ENCODE measurements around the gene SMTNL2.

SMTNL2 gene

DNA sequence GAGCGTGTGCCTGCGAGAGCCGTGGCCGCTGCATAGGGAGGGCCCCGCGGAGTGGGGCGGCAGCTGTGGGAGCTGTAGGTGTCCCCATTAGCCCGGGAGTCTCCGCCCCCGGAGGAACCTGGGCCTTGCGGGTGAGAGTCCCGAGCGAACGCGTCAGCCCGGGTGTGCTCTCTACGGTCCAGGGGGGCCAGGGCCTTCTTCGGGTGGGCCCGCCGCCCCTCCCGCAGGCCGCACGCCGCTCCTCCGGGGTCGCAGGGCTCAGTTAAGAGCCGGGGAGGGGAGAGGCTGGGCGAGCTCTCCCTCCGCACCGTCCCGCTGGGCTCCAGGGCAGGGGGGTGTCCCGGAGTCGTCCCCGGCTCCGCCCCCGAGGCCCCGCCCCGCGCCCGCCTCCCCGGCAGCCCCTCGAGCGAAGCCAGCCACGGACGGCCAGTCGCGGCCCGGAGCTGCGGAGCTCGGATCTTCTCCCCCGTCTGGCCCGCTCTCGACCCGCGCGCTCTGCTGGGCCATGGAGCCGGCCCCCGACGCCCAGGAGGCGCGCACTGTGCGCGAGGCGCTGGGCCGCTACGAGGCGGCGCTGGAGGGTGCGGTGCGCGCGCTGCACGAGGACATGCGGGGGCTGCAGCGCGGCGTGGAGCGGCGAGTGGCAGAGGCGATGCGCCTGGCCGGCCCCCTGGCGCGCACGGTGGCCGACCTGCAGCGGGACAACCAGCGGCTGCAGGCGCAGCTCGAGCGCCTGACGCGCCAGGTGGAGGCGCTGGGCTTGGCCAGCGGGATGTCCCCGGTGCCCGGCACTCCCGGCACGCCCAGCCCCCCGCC is at the start of gene SMTNL2:
Gene SMTNL2, plus strand, starts transcription at position 429 of the 816 bp plus-strand sequence. Its CDS starts 77 bp downstream, at position 506.
- DNase-seq (ENCODE audit: low read depth in 2 of 2) = no peak

DNA sequence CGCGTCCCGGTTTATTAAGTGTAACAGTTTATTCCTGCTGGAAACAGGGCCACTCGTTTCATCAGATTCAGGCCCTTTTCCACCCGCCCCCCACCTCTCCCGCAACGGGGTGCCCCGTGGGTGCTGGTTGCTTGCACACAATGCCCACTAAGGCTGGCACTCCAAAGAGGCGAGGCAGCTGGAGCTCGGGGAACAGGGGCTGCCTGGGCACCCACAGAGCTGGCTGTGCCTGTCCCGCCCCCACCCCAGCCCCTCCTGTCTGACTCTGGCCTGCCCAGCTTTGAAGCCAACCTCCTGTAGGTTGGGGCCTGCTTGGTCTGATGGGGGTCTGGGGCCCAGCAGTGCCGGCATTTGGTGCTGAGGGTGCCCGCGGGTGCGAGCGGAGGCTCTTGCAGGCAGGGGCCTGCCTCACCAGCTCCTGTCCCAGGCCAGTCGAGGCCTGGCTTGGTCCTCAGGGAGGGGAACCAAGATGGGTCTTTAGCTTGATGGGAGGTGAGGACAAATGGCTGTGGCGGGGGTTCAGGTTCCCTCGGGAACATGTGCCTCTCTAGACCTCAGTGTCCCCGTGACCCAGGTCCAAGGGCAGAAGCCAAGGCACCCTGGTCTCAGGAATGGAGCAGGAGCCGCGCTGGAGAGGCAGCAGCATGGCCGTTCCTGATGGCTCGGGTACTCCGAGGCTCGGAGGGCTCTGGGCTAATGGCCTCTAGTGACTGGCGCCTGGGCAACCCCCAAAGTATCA is 49.2 kb upstream of the SMTNL2 start:
- DNase-seq (ENCODE audit: low read depth in 2 of 2) = no peak

DNA sequence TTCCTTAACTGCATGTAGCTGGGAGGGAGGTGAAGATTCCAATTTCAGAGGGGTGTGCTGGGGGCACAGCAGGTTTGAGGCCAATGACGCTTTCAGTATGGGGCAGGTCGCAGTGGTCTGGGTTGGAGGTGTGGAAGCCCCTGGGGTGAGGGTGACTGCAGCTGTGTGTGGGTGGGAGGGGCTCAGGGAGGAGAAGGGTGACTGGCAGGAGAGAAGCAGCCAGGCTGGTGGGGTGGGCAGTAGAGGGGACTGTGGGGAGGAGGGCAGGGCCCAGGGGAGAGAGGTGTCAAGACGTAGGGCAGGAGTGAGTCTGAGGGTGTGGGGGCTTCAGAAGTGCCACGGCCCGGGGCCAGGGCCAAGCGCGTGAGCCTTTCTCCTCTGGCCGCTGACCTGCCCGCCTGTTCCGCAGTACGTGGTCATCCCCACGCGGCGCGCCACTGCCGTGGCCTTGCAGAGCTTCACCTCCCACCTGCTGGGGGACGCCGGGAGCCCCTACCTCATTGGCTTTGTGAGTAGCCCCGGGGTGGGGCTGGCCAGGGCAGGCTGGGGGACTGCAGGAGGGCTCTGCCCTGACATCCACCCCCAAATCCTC is 48.6 kb upstream of the SMTNL2 start:
- no peak for DNase-seq (ENCODE audit: low read depth in 2 of 2)

DNA sequence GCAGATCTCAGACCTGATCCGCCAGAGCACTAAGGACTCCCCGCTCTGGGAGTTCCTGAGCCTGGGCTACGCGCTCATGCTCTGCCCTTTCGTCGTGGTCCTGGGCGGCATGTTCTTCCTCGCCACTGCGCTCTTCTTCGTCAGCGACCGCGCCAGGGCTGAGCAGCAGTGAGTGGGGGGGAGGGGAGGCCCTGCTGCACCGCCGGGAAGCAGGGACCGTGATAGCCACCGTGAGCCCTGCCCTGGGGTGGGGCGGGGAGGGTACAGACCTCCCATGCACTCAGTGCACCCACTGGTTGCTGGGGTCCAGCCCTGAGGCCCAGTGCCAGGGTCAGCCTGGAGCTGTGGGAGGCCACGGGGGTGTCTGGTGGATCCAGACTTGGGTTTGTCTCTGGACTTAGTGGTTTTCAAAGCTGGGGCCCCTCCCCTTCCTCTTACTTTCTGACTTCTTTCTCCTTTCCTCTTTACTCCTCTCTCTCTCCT is 48.0 kb upstream of the SMTNL2 start:
- DNase-seq (ENCODE audit: low read depth in 2 of 2) = no peak

DNA sequence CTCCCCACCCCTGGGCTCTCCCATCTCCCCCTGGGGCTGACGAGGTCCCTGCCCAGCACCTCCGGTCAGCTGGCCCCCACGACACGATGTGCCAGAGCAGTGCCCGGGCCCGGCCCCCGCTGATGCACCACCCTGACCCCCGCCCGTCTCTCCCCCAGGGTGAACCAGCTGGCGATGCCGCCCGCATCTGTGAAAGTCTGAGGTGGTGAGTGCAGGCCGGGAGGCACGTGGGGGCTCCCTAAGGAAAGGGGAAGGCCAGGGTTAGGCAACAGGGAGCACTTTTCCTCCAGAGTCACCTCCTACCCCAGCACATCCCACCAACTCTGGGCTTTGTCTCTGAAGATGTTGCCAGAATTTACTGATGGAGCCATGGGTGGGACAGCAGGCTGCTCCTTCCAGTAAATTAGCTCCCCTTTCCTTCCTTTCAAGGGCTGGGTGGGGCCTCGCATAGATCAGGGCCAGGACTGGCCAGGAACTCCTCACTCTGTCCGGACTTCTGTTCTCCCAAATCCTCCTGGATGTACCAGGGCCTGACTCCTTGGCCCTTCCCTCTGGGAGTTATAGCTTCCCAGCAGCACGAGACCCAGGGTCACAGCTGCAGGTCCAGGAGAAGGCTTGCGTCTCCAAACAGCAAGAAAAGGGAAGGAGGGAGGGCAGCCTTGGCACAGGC is 47.5 kb upstream of the SMTNL2 start:
- DNase-seq (ENCODE audit: low read depth in 2 of 2) = no peak

DNA sequence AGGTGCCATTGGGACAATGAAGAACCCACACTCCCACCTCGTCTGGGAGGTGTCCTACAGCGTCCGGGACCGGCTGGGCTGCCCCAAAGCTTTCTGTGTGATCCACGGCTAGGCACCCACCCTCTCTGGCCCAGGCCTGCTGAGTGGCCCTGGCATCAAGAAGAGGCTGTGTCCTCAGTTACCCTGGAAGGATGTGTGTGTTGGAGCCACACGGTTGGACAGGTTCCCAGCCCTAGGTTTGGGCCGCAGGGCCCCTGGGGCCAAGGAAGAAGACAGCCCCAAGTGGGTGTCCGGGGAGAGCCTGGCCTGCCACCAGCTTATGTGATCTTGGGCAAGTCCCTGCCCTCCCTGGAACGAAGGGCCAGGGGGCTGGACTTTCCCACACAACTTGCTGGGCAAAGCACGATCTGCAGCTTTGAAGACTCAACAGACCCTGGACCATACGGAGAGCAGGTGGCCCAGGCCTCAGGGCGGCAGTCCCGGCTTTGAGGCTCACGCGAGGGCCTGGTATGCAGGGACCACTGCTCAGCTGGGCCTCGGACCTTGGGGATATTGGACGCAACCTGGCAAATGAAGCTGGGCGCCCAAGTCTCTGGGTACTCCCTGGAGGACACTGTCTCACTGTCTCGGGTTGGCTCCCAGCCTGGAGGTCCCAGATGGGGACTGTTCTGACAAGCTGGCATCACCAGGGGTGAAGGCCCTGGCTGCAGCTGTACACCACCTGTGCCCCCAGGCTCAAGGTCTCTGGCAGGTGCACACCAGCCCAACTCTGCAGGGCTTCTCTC is 46.7 kb upstream of the SMTNL2 start:
- no peak for DNase-seq (ENCODE audit: low read depth in 2 of 2)

DNA sequence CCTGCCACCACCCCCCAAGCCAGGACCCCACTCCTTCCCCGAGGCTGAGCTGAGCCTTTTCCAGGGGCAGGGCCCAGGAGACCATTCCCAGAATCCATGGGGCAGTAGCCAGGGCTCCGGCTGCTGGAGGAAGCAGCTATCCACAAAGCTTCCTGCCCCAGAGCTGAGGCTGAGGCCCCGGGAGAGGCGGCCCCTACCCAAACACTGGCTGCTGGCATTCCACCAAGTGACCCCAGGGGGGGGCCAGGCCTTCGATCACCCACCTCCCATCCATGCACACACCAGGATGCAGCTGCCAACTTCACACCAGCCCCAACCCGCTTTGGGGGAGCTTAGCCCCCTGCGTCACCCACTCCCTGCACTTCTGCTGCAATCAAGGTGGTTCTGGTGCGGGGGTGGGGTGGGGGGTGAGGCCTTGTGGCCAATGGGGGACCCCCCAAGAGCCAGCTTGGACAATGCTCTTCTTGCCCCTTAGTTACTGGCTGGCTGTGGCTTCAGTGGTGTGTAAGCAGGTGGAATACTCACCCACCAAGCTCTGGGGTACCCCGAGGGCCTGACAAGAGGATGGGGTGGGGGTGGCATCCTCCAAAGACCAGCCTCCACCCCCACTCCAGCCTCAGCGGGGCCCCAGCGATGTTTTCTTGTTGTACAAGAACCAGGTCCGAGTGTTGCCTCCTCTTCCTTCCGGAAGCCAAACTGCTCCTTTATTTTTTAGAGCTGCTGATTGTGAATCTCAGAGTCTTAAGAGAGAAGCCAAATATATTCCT is 45.9 kb upstream of the SMTNL2 start:
- DNase-seq (ENCODE audit: low read depth in 2 of 2) = no peak

DNA sequence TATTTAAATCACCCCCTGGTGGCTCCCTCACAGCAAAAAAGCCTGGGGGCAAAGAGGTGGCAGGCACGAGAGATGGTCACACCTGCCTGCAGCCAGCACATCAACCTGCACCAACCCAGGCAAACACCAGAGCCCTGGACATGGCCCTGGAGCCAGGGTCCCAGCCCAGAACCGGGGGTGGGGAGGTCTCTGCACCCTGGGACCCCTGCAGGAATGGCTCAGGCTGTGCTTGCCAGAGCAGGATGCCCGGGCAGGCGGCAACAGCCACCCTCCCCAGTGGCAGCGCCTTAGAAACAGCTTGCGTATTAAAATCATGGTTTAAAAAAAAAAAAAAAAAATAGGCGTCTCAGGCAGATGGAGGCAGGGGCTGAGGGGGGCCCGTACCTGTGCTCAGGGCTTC is 45.3 kb upstream of the SMTNL2 start:
- no peak for DNase-seq (ENCODE audit: low read depth in 2 of 2)

DNA sequence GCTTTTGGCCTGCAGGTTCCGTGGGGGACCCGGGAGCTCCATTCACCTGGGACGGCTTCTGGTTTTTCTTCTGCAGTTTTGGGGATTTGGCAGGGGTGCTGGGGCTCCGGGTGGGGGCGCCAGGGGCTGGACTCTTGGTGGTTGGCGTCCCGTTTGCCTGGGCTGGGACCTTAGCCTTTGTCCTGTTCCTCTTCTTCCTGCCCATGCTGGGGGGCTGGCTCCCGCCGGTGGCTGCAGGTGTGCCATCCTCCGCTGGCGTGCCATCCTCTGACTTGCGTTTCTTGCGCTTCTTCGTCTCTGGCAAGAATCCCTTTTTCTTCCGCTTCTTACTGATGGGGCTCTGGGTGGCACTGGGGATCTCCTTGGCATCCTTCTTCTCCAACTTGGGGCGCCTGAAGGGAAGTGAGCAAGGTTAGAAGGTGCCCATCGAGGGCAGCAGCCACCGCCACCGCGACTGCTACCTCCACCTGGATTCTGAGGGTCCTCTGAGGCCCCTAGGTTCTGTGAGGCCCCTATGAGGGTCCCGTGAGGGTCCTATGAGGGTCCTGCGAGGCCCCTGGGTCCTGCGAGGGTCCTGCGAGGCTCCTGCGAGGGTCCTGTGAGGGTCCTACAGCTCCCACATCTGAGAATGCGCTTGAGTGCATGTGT is 44.6 kb upstream of the SMTNL2 start:
- no peak for DNase-seq (ENCODE audit: low read depth in 2 of 2)

DNA sequence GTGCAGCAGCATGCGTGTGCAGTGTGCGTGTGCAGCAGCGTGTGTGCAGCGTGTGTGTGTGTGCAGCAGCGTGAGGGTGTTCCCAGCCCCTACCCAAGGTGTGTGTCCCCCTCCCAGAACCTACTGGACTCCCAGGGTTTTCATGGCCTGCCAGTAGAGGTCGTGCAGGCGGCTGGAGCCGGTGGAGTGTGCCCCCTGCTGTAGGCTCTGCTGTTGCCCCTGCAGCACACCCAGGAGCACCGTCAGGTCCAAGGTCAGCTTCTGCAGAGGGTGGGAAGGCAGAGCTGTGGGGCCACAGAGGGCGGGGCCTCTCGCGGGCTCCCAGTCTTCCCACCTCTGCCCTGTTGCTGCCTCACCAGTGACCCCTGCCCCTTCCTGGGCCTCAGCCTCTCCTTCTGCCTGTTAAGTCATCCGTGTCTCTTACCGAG is 44.1 kb upstream of the SMTNL2 start:
- no peak for DNase-seq (ENCODE audit: low read depth in 2 of 2)

DNA sequence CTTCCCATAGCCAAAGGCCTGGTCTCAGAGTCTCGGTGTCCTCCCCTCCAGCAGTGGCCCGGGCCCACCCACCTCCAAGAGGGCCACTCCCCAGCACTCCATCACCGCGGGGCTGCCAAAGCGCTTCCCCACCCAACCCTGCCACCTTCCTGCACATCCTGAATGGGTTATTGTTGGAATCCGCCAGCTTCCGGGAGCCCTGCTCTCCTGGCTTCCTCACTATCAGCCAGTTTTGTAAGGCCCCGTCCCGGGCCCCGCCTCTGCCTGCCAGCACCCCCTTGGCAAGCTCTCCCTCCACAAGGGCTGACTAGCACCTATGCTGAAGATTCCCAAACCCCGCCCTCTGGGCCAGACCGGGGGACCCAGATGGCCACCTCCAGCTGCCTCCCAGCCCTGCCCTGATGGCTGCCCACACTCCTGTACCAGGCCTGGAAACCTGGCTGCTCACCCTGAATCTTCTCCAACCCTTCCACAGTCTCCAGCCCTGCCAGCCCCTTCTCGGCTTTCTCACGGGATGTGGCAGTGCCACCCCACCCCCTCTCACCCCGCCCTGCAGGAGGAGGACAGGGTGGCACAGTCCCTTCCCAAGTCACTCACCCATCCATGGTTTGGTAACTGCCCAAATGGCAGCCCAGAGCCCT is 43.5 kb upstream of the SMTNL2 start:
- no peak for DNase-seq (ENCODE audit: low read depth in 2 of 2)

DNA sequence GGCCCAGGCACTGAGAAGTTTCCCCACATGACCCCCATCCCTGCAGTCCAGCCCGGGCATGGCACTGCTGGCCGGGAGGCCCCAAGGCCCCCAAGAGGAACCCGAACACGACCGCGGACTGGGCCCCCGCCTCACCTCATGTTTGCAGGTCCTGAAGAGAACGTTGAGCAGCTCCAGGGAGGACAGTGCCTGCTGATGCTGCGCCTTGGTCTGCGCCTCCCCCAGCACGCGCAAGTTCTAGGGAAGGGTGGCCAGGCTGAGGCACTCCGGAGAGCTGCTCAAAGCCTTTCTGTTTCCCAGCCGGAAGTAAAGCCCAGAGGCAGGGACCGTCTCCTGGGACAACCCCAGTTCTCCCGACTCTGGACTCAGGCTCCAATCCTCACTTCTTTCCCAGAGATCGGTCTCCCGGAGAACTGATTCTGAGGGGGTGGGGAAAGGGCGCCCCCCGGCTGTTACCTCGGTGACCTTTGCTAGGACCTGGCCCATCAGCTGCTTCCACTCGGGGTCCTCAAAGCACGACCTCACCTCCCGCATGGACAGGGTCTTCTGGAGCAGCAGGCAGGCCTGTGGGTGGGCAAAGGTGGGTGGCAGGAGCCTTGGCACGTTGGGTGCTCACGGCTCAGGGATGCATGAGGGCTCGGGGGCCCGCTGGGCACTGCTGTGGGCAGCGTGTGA is 42.9 kb upstream of the SMTNL2 start:
- no peak for DNase-seq (ENCODE audit: low read depth in 2 of 2)

DNA sequence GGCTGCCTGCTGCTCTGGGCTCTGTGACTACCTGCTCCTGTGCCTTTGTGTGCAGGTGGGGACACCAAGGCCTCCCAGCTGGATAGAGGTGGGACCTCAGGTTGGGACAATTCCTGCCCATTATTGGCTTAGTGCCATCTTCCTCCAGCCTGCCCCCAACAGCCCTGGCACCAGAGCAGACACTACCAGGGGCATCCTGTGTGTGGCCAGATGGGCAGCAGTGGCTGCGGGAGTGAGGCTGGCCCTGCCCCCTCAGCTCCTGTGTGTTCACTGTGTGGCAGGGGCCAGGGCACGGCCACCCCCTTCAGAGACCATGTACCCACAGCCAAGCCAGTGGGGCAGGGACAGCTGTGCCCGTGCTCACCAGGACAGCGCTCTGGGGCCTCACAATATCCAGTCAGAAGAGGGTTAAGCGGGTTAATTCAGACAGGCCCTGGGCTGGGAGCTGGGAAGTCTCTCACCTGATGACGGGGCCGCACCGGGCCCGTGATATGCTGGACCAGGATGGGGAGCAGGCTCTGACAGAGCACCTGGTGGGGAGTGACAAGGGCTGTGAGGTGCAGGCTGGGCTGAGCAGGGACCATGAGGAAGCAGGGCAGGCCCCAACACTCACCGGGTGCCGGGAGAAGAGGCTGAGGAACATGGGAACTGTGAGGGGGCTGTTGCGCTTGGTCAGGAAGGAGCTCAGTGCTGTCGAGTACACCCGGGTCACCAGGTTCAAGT is 42.2 kb upstream of the SMTNL2 start:
- DNase-seq (ENCODE audit: low read depth in 2 of 2) = no peak

DNA sequence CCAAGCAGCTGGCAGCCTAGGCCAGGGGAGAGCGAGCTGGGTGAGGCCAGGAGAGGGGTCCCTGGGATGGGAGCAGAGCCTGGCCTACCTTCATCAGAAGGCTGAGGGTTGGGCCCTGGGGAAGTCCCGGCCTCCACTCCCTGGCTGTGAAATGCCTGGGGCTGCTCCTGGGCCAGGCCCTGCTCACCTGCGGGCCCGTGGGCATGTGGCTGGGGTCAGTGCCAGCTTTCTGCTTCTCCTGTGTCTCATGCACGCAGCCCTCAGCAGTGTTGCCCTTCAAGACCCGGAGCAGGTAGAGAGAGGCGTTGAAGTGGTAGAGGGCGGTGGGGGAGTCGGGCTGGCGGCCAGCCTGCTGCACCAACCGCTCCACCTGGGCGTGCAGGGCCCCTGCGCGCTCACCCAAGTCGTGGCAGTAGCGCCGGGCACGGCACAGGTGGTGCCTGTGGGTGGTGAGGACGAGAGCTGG is 41.6 kb upstream of the SMTNL2 start:
- no peak for DNase-seq (ENCODE audit: low read depth in 2 of 2)

DNA sequence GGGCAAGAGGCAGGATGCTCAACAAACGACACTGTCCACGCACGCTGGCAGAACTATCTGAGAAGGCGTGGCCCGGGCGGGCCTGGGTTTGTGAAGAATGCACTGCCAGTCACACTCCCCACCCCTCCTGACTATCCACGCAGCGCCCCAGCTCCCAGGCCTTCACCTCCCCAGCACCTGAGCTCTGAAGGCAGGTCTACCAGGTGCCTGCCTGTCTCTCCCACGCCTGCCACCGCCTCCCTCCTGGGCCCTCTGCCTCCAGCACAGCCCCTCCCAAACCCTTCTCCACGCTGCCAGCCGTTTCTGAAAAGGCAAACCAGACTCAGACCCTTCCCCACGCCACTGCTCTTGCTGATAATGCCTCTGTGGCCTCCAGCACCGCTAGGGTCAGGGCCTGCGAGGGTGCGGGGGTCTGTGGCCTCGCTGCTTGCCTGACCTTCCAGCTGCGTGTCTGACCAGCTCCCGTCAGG is 40.7 kb upstream of the SMTNL2 start:
- DNase-seq (ENCODE audit: low read depth in 2 of 2) = no peak

DNA sequence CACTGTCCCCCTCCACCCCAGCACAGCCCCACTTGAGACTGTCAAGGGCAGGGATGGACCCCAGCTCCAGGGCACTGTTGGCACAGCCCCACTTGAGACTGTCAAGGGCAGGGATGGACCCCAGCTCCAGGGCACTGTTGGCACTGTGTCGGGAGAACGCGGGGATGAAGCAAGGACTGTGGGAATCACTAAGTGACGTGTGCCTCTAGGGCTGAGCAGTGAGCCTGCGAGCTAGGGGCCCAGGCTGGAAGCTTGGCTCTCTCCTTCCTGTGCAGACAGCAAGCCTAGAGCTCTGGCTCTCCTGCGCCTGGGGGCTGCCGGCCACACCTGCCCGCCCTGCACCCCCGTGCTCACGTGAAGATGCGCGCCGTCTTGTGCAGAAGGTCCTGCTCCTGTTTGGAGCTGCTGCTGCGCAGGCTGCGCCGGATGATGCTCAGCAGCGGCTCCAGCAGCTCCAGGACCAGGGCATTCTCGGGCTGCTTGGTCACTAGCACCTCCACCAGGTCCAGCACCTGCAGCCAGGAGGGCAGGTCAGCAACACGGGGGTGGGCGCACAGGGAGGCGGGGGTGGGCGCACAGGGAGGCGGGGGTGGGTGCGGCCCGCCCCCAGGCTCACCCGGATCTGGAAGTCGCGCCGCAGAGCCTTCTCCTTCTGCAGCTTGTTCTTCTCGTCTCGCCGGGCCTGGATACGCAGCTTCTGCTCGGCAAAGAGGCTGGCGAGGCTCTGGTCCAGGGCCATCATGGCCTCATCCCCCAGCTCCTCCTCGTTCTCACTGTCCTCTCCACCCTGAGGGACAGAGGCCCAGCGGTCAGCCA is 40.0 kb upstream of the SMTNL2 start:
- no peak for DNase-seq (ENCODE audit: low read depth in 2 of 2)

DNA sequence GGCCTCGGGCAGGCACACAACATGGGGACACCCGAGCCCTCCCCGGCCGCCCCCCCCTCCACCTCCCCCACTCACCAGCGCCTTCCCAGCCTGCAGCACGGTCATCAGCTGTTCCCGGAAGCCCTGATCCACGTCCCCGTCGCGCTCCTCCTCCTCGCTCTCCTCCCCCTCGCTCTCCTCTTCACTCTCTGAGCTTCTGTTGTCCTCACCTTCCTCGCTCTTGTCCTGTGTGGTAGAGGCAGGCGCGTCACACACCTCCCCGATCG is 39.4 kb upstream of the SMTNL2 start:
- DNase-seq (ENCODE audit: low read depth in 2 of 2) = no peak
